ENCODE results near the gene ACIN1.

Gene ACIN1

DNA sequence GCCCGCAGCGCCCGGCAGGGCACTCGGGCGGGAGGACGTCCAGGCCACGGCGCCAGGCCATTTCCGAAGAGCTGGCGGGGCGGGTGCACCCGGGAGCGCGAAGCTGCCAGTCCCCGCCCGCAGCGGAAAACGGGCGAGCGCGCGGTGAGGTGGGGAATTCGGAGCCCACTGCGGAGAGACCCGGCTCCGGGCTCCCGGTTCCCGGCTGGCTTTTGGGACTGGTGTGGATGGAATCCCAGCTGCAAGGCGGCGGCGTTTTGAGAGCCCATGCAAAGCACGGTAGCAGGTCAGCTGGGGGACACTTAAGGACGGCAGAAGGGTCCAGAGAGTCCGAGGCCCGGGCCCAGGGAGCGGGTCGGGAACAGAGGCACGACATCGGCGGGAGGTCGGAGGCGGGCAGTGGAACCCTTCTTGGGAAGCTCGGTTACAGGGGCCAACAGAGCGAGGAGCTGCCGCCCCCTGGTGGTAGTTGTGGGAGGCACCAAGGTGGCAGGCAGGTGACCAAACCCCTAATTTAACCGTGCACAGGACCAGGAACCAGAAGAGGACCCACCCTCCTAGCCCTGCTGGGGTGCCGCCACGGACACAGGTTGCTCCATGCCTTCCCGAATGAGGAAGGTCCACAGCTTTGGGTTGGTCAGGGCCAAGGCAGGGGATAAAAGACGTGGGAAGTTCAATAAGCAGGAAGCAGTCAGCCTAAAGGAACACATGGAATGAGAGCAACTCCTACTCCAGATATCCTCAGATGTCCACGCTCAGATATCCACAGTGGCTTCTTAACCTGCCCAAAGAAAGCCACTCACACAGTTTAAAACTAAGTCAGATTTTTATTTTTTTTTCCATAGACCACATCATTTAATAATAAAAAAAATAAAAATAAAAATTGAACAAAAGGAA is 36.9 kb downstream of the ACIN1 start:
- peak overlapping the region; percentile 57 for H3K4me3 ChIP-seq (ENCODE audit: low read length)
- TF ChIP-seq, protein P1, sequence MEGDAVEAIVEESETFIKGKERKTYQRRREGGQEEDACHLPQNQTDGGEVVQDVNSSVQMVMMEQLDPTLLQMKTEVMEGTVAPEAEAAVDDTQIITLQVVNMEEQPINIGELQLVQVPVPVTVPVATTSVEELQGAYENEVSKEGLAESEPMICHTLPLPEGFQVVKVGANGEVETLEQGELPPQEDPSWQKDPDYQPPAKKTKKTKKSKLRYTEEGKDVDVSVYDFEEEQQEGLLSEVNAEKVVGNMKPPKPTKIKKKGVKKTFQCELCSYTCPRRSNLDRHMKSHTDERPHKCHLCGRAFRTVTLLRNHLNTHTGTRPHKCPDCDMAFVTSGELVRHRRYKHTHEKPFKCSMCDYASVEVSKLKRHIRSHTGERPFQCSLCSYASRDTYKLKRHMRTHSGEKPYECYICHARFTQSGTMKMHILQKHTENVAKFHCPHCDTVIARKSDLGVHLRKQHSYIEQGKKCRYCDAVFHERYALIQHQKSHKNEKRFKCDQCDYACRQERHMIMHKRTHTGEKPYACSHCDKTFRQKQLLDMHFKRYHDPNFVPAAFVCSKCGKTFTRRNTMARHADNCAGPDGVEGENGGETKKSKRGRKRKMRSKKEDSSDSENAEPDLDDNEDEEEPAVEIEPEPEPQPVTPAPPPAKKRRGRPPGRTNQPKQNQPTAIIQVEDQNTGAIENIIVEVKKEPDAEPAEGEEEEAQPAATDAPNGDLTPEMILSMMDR (conservative IDR thresholded peaks at IDR 0.05; ENCODE audit: low read depth, low read length), result peak; percentile 89
- peak; percentile 45 for DNase-seq (ENCODE audit: low read depth)

DNA sequence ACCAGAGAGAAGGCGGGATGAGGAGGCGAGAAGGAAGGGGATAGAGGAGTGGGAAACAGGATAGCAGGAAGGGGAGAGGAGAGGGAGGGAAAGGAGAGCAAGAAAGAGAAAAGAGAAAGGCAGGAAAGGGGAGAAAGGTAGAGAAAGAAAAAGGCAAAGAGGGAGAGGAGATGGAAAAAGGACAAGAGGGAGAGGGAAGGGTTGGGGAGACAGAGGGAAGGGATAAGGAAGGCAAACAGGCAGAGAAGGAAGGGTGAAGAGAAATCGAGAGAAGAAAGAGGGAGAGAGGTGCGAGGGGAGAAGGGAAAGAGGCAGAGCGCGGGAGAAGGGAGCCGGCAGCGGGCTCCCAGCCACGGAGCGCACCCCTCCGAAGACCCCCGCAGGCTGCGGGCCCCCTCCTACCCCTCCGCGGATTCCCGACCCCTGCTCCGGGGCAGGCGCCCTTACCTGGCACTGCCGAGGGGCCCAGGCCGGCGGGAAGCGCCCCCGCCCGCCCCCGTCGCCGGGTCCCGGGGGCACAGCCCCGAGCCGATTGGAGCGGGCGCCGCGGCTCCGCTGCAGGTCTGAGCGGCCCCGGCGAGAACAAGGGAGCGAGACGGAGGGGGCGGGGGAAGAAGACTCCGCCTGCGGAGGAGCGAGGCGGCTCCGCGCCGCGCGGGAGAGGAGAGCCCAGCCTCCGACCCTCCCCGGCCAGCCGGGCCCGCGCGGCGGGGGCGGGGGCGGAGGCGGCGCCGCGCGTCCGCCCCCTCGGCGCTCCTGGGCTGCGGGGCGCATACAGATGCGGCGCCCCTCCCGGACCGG is 37.8 kb downstream of the ACIN1 start, which contains the start of gene CDH24:
Gene CDH24 (minus strand): TSS at position 565 of the 801 bp plus-strand sequence. CDS start 1,787 bp downstream, outside the sequence.
- no peak for DNase-seq (ENCODE audit: low read depth)
- H3K4me3 ChIP-seq (ENCODE audit: low read length), result peak within 1 kb of the TSS; percentile 57
- TF ChIP-seq, protein P1 (conservative IDR thresholded peaks at IDR 0.05; ENCODE audit: low read depth, low read length), result no peak

DNA sequence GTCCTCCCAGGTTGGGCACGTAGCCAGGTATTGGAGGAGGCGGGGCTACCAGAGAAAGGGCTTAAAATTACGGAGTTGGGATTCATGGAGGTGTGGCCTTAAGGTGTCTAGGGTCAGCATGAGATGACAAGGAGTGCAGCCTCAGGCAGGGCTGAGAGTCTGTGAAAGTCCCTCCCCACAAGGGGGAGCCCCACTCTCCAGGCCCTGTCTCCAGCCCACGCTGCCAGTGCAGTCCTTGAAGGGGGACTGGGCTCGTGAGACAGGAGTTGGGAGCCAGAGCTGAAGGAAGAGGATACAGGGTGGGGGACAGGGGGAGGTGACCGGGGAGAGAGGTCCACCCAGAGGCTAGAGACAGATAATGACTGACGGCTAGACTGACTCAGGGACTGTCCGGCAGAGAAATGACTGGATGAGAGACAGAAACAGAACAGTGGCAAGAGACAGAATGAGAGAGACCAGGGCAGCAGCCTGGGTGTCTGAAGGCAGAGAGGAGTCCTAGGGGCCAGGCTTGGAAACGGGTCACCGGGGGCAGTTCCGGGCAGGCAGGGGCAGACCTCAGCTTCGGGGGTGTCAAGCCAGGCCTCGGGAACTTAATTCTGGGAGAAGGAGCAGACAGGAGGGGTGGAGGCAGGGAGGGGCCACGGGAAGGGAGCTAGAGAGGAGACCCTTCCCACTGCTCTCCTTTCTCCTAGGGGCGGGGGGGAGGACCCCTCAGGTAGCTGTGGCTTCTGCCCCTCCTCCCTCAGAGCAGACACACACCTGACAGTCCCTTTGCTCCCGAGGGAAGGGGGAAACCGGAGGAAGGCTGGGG is 38.6 kb downstream of the ACIN1 start:
- DNase-seq (ENCODE audit: low read depth), result no peak
- TF ChIP-seq, protein P1 (conservative IDR thresholded peaks at IDR 0.05; ENCODE audit: low read depth, low read length), result peak; percentile 87
- H3K4me3 ChIP-seq (ENCODE audit: low read length), result peak overlapping the region; percentile 57

- no peak overlapping the region for H3K4me3 ChIP-seq (ENCODE audit: low read length)
- DNase-seq (ENCODE audit: low read depth), result no peak
- TF ChIP-seq, protein P1 (conservative IDR thresholded peaks at IDR 0.05; ENCODE audit: low read depth, low read length), result no peak
Observed at GRCh38 chr14:23055621-23056144, 39.3 kb downstream of the ACIN1 start.

- TF ChIP-seq, protein P1 (conservative IDR thresholded peaks at IDR 0.05; ENCODE audit: low read depth, low read length), result no peak
- no peak for DNase-seq (ENCODE audit: low read depth)
- no peak overlapping the region for H3K4me3 ChIP-seq (ENCODE audit: low read length)
Observed at GRCh38 chr14:23055147-23055550, 39.8 kb downstream of the ACIN1 start.

DNA sequence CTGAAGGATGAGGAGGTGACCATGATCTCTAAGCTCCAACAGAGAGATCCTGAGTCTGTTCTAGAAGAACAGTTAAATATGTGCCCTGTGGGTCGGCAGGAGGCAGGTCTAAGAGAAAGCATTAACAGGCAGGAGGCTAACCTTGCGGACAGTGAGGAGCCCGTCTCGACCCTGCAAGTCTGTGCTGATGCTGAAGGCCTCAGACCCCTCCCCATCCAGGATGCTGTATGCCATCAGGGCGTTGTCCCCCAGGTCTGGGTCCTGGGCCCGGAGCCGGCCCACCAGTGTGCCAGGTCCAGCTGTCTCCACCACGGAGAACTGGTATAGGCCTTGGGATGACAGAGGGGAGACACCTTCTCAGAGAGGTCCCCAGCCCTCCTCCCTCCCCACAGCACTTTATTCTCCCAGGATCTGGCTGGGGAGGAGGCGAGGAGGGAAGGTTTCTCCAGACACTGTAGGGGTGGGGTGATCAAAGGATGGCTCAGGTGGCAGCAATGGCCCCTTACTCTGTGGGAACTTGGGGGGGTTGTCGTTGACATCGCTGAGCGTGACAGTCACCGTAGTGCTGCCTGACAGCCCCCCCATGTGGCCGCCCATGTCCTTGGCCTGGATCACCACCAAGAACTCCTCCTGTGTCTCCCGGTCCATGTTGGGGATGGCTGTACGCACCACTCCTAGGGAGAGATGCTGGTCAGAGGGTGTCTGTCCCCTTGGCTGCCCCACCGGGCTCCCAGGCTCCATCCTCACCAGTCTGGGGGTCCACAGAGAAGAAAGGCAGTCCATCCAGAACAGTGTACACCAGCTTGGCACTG is 40.7 kb downstream of the ACIN1 start:
- H3K4me3 ChIP-seq (ENCODE audit: low read length), result no peak overlapping the region
- no peak for DNase-seq (ENCODE audit: low read depth)
- TF ChIP-seq, protein P1 (conservative IDR thresholded peaks at IDR 0.05; ENCODE audit: low read depth, low read length), result peak; percentile 27

Data from retinal pigment epithelial cell (primary cell).